Endothelial cell of umbilical vein (primary cell): ENCODE measurements around the gene UBXN6. TPM values are rescaled to one million over a fixed set of nuclear protein-coding genes. Genes with fewer than 3 reads are reported as not detected.

Source experiments
- BruUV-seq: library from RNA; stranded (reverse); fragments of 400-500 nt; replicated peaks from 2 replicates; lab custom pipeline; 2021; lab: Mats Ljungman, UMichigan
- CTCF ChIA-PET: fragments of 300-600, 350-600 bp; sonication (Branson Sonifier 250); formaldehyde crosslinking; loops from one replicate; lab custom pipeline; 2021; ENCODE audit warnings: antibody characterized with exemption, inconsistent platforms; lab: Charles Lee
- POLR2A ChIA-PET: fragments of 300-600, 350-600 bp; sonication (Branson Sonifier 250); formaldehyde crosslinking; loops from one replicate; lab custom pipeline; 2021; ENCODE audit warnings: antibody characterized with exemption, inconsistent platforms; lab: Charles Lee
- DNase-seq: peaks from one replicate; pipeline ENCODE4 v3.0.0-alpha.2; 2011; ENCODE audit warnings: low read depth, low spot score
- FAIRE-seq: peaks from 2 replicates; lab custom pipeline; 2011; peaks lifted over from hg19 to GRCh38; lab: Jason Lieb, UNC
- H2AFZ ChIP-seq: 2 replicates; pipeline ENCODE4 v1.6.0; 2012; ENCODE audit warnings: low read depth, low read length, control low read depth, inconsistent platforms
- H3K27ac ChIP-seq: 2 replicates; pipeline ENCODE4 v1.5.1; 2011; ENCODE audit warnings: low read depth, mild to moderate bottlenecking, control low read depth, low read length, moderate library complexity; ENCODE audit not compliant: insufficient read depth
- H3K27me3 ChIP-seq, 2 experiments: 2 replicates each; pipeline versions ENCODE4 v1.6.0 to v1.6.1; 2011; ENCODE audit warnings: low read length in 2 of 2, mixed read lengths in 1 of 2; ENCODE audit not compliant: control insufficient read depth in 2 of 2, insufficient read depth in 2 of 2
- H3K36me3 ChIP-seq, 2 experiments: 2 replicates in 1 of 2; 3 replicates in 1 of 2; pipeline ENCODE4 v1.5.1; 2011; ENCODE audit warnings: low read length in 2 of 2, mild to moderate bottlenecking in 1 of 2, moderate library complexity in 1 of 2; ENCODE audit not compliant: control insufficient read depth in 2 of 2, insufficient read depth in 2 of 2; ENCODE audit errors: extremely low read depth in 1 of 2
- H3K4me1 ChIP-seq: 3 replicates; pipeline ENCODE4 v1.5.1; 2011; ENCODE audit warnings: mild to moderate bottlenecking, low read length; ENCODE audit not compliant: control insufficient read depth, insufficient read depth; ENCODE audit errors: extremely low read depth
- H3K4me2 ChIP-seq: 2 replicates; pipeline ENCODE4 v1.6.1; 2011; ENCODE audit warnings: low read length, control low read depth, mixed read lengths; ENCODE audit not compliant: insufficient read depth
- H3K4me3 ChIP-seq, 3 experiments: fragments of 200-600 bp in 1 of 3; sonication (generic), shearing (Covaris generic) in 1 of 3; replicated peaks in 1 of 3; 2 replicates each; pipeline ENCODE4 v1.5.1; 2011 to 2016; ENCODE audit warnings: control low read depth in 3 of 3, low read length in 3 of 3, mild to moderate bottlenecking in 2 of 3, inconsistent platforms in 1 of 3, low read depth in 1 of 3, moderate library complexity in 1 of 3; ENCODE audit not compliant: insufficient read depth in 1 of 3
- H3K79me2 ChIP-seq: 2 replicates; pipeline ENCODE4 v1.6.0; 2012; ENCODE audit warnings: low read length, inconsistent platforms; ENCODE audit not compliant: control insufficient read depth, insufficient read depth
- H3K9ac ChIP-seq: replicated peaks from 2 replicates; pipeline ENCODE3; 2011; ENCODE audit warnings: low read length, control low read depth; ENCODE audit not compliant: insufficient read depth; ENCODE audit errors: extremely low read depth
- H3K9me1 ChIP-seq: replicated peaks from 3 replicates; pipeline ENCODE4 v1.6.0; 2011; ENCODE audit warnings: mild to moderate bottlenecking, low read length; ENCODE audit not compliant: control insufficient read depth, insufficient read depth; ENCODE audit errors: extremely low read depth
- H3K9me3 ChIP-seq: replicated peaks from 2 replicates; pipeline ENCODE4 v1.5.1; 2012; ENCODE audit warnings: low read length, inconsistent platforms; ENCODE audit not compliant: control insufficient read depth, insufficient read depth
- H4K20me1 ChIP-seq: replicated peaks from 2 replicates; pipeline ENCODE3; 2011; ENCODE audit warnings: mild to moderate bottlenecking, low read length; ENCODE audit not compliant: control insufficient read depth, insufficient read depth; ENCODE audit errors: extremely low read depth
- CTCF ChIP-seq, 2 donors: IDR thresholded peaks; 1 replicate in 1 of 2; 2 replicates in 1 of 2; pipeline ENCODE4 v1.5.1; 2011; ENCODE audit warnings: low read length in 2 of 2, mild to moderate bottlenecking in 2 of 2, moderate library complexity in 2 of 2, control low read depth in 1 of 2, inconsistent platforms in 1 of 2, low read depth in 1 of 2; ENCODE audit not compliant: insufficient read depth in 1 of 2; ENCODE audit errors: extremely low read depth in 1 of 2
- EZH2 ChIP-seq: IDR thresholded peaks from 2 replicates; pipeline ENCODE4 v1.6.1; 2012; ENCODE audit warnings: borderline replicate concordance, low read depth, mild to moderate bottlenecking, moderate library complexity, low read length, inconsistent platforms; ENCODE audit not compliant: severe bottlenecking
- FOS ChIP-seq: IDR thresholded peaks from 2 replicates; pipeline ENCODE4 v1.6.1; 2011; ENCODE audit warnings: mild to moderate bottlenecking, low read length, moderate library complexity, borderline replicate concordance; ENCODE audit not compliant: insufficient read depth
- GATA2 ChIP-seq: IDR thresholded peaks from 2 replicates; pipeline ENCODE4 v1.7.0; 2011; ENCODE audit warnings: low read depth, mild to moderate bottlenecking, moderate library complexity, mixed read lengths, low read length; ENCODE audit not compliant: insufficient read length, insufficient read depth
- JUN ChIP-seq: IDR thresholded peaks from 2 replicates; pipeline ENCODE4 v1.6.1; 2011; ENCODE audit warnings: borderline replicate concordance, low read depth; ENCODE audit not compliant: insufficient read length, insufficient read depth
- MAX ChIP-seq: IDR thresholded peaks from 2 replicates; pipeline ENCODE4 v1.6.1; 2011; ENCODE audit not compliant: insufficient read depth, insufficient read length
- MYC ChIP-seq: IDR thresholded peaks from one replicate; pipeline ENCODE4 v1.6.1; 2011; ENCODE audit warnings: mild to moderate bottlenecking, low read depth, low read length
- POLR2A ChIP-seq: IDR thresholded peaks from 2 replicates; pipeline ENCODE4 v1.6.1; 2012; ENCODE audit warnings: low read depth, mild to moderate bottlenecking, control low read depth, low read length
- POLR2AphosphoS5 ChIP-seq: IDR thresholded peaks from 2 replicates; pipeline ENCODE4 v1.6.1; 2012; ENCODE audit warnings: low read depth, mild to moderate bottlenecking, control low read depth, low read length, moderate library complexity; ENCODE audit not compliant: insufficient read depth
- dilution Hi-C: fragments of 300-500 bp; cut with MboI; formaldehyde crosslinking; loops from one replicate; pipeline ENCODE4 v1.15.0; 2019; ENCODE audit warnings: low sequenced_read_pairs; ENCODE audit not compliant: extremely low pct_ligation_motif_present
- intact Hi-C: fragments of 100-400 bp; cut with micrococcal nuclease; formaldehyde crosslinking; loops from one replicate; pipeline ENCODE4 v1.10.0; 2022
- polyA plus RNA-seq, 4 experiments: library from polyadenylated mRNA; depleted of rRNA in 3 of 4; stranded (reverse) in 3 of 4; unstranded in 1 of 4; fragments of >200 nt; gene quantifications; 2 replicates each; pipeline versions ENCODE4 v1.2.1 to v1.2.3, GENCODE V29; 2011 to 2012; ENCODE audit warnings: missing spikeins in 1 of 4
- total RNA-seq: library from RNA; stranded (reverse); gene quantifications from 2 replicates; pipeline ENCODE4 v1.2.3, GENCODE V29; 2021

Gene UBXN6
- total and polyA plus RNA-seq, 2 donors (not counting 3 experiments of a cell fraction or from before 2014, with no cell fraction given) = 78.5 to 93.7 TPM

- Histone ChIP-seq H3K4me3 (no peak overlapping the region), H3K9ac (no peak overlapping the region), H2AFZ (no peak overlapping the region), H3K9me3 (no peaks in the 10 kb centered on the region), H3K79me2 (no peaks in the 10 kb centered on the region), H4K20me1 (no peaks in the 10 kb centered on the region), H3K27ac (no peak overlapping the region), H3K4me1 (no peaks in the 10 kb centered on the region), H3K36me3 (peaks cover 8 to 23% of the 10 kb centered on the region in 2 experiments), H3K4me2 (no peak overlapping the region), H3K27me3 (no peaks in the 10 kb centered on the region), H3K9me1 (no peaks in the 10 kb centered on the region)
- TF ChIP-seq MAX = no peak
- TF ChIP-seq FOS = no peak
- no peak for TF ChIP-seq POLR2AphosphoS5
- no peak for TF ChIP-seq GATA2
- no peak for TF ChIP-seq JUN
- TF ChIP-seq MYC = no peak
- no peak for TF ChIP-seq EZH2
- TF ChIP-seq CTCF (IDR thresholded peaks at IDR 0.05; ENCODE audit: extremely low read depth in 1 of 2, insufficient read depth in 1 of 2, low read depth in 1 of 2, low read length in 2 of 2) = no peak
- no peak for TF ChIP-seq POLR2A
- ChIA-PET POLR2A (no interaction called here), CTCF (interaction anchor here (0.7 kb wide), 1 partner anchor 12 kb away, joined by 3 read pairs; no protein-coding TSS in a partner anchor)
- no peak for FAIRE-seq
- dilution Hi-C loops = no loop called here
- no peak for DNase-seq
- intact Hi-C loops = no loop called here
- BruUV-seq = no TSS peak
Measured at GRCh38 chr19:4483385-4483784, 25.8 kb upstream of the UBXN6 start.
